ENCODE measurements around the gene RHOT2. TPM values are rescaled to one million over a fixed set of nuclear protein-coding genes. Genes with fewer than 3 reads are reported as not detected.

The RHOT2 gene
- polyA plus RNA-seq, 1 donor (not counting 4 experiments of a cell fraction or from before 2014, with no cell fraction given), result 58.7 TPM

DNA sequence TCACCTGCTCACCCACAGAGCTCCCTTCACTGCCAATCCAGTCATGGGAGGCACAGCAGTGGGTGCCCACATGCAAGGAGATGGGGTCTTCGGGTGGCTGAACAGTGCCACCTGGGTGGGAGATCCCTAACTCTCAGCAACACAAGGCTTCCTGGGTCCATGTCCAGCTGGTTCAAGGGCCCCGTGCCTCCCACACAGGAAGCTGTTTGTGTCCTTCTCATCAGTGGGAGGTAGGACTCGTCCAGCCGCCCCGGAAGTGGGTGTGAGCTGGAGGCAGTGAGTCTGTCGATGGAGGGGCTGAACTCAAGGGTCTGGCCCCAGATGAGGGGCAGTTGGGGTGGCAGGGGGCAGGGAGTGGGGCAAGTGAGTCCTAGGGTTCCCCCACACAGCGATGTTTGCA is 36.1 kb downstream of the RHOT2 start:
- H3K36me3 ChIP-seq (ENCODE audit: control insufficient read depth in 2 of 2, extremely low read depth in 1 of 2, insufficient read depth in 2 of 2, low read length in 2 of 2), result no peaks in the 10 kb centered on the region
- H3K79me2 ChIP-seq (ENCODE audit: control insufficient read depth, insufficient read depth, low read length), result no peaks in the 10 kb centered on the region
- DNase-seq (ENCODE audit: low read depth, low spot score) (no peak), FAIRE-seq (no peak)
- no peak overlapping the region for H3K27ac ChIP-seq (ENCODE audit: control insufficient read depth, insufficient read depth, low read length)
- TF ChIP-seq, protein P1, sequence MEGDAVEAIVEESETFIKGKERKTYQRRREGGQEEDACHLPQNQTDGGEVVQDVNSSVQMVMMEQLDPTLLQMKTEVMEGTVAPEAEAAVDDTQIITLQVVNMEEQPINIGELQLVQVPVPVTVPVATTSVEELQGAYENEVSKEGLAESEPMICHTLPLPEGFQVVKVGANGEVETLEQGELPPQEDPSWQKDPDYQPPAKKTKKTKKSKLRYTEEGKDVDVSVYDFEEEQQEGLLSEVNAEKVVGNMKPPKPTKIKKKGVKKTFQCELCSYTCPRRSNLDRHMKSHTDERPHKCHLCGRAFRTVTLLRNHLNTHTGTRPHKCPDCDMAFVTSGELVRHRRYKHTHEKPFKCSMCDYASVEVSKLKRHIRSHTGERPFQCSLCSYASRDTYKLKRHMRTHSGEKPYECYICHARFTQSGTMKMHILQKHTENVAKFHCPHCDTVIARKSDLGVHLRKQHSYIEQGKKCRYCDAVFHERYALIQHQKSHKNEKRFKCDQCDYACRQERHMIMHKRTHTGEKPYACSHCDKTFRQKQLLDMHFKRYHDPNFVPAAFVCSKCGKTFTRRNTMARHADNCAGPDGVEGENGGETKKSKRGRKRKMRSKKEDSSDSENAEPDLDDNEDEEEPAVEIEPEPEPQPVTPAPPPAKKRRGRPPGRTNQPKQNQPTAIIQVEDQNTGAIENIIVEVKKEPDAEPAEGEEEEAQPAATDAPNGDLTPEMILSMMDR (optimal IDR thresholded peaks at IDR 0.05 in 1 of 3, IDR thresholded peaks at IDR 0.05 in 1 of 3, conservative IDR thresholded peaks at IDR 0.05 in 1 of 3; ENCODE audit: extremely low read depth in 1 of 3, insufficient read depth in 2 of 3, low read length in 3 of 3), result no peak
- TF ChIP-seq EZH2 (IDR thresholded peaks at IDR 0.05; ENCODE audit: low read length), result no peak
- H2AFZ ChIP-seq (ENCODE audit: control insufficient read depth, low read length), result no peak overlapping the region
- H4K20me1 ChIP-seq (ENCODE audit: control insufficient read depth, extremely low read depth, insufficient read depth, low read length), result peaks cover 5% of the 10 kb centered on the region
- dilution Hi-C loops (cut with MboI; ENCODE audit: extremely low pct_ligation_motif_present, low sequenced_read_pairs), result no loop called here
- no peaks in the 10 kb centered on the region for H3K9me1 ChIP-seq (ENCODE audit: control insufficient read depth, extremely low read depth, insufficient read depth, low read length)
- no peaks in the 10 kb centered on the region for H3K9me3 ChIP-seq (ENCODE audit: control insufficient read depth, low read depth, low read length)
- H3K9ac ChIP-seq (ENCODE audit: control insufficient read depth, extremely low read depth, insufficient read depth, low read length), result no peak overlapping the region
- H3K4me2 ChIP-seq (ENCODE audit: control insufficient read depth, extremely low read depth, insufficient read depth, low read depth, low read length), result no peak overlapping the region
- peaks cover 85% of the 10 kb centered on the region for H3K27me3 ChIP-seq (ENCODE audit: control insufficient read depth, extremely low read depth, insufficient read depth, low read length)
- no peaks in the 10 kb centered on the region for H3K4me1 ChIP-seq (ENCODE audit: control insufficient read depth, extremely low read depth, insufficient read depth, low read length)
- no peak overlapping the region for H3K4me3 ChIP-seq (ENCODE audit: control insufficient read depth in 2 of 3, extremely low read depth in 1 of 3, insufficient read depth in 2 of 3, low read depth in 1 of 3, low read length in 3 of 3)

DNA sequence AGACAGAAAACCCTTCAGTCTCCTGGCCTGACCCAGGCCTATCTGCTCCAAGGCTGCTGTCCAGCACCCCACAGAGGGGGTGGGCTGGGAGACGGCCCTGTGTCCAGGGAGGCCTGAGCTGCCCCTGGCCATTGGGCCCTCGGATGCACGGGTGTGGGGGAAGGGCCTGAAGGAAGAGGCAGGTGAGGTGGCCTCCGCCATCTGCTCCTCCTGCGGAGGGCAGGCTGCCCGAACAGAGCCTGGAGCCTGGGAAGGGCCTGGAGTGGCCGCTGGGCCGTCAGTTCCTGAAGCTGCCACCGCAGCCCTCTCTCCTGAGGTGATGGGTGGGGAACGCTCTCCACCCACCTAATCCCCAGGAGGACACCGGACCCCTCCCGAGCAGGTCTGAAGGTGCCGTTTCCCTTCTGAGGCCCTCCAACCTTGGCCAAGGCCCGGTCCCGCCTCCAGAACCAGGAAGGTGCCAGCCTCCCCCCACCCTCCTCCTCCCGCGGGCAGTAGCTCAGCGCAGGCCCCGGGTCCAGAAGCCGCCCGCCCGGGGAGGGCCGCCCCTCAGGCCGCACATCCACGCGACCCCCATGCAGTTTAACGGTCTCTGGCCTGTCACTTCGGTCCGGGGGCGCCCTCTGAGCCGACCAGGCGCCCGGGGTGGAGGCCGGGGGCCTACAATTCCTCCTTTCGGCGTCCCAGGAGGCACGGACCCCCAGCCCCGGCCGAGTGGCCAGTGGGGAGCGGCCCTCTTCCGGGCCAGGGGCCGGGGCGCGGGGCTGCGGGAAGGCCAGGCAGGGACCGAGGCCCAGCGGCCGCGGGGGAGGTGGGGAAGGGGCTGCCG is 36.8 kb downstream of the RHOT2 start:
- no peaks in the 10 kb centered on the region for H3K36me3 ChIP-seq (ENCODE audit: control insufficient read depth in 2 of 2, extremely low read depth in 1 of 2, insufficient read depth in 2 of 2, low read length in 2 of 2)
- H3K27ac ChIP-seq (ENCODE audit: control insufficient read depth, insufficient read depth, low read length), result no peak overlapping the region
- peaks cover 5% of the 10 kb centered on the region for H4K20me1 ChIP-seq (ENCODE audit: control insufficient read depth, extremely low read depth, insufficient read depth, low read length)
- peak overlapping the region in 1 of 3 experiments; percentile 48 for H3K4me3 ChIP-seq (ENCODE audit: control insufficient read depth in 2 of 3, extremely low read depth in 1 of 3, insufficient read depth in 2 of 3, low read depth in 1 of 3, low read length in 3 of 3)
- no peaks in the 10 kb centered on the region for H3K79me2 ChIP-seq (ENCODE audit: control insufficient read depth, insufficient read depth, low read length)
- FAIRE-seq (no peak), DNase-seq (ENCODE audit: low read depth, low spot score) (no peak)
- dilution Hi-C loops (cut with MboI; ENCODE audit: extremely low pct_ligation_motif_present, low sequenced_read_pairs), result no loop called here
- H3K27me3 ChIP-seq (ENCODE audit: control insufficient read depth, extremely low read depth, insufficient read depth, low read length), result peaks cover 92% of the 10 kb centered on the region
- no peaks in the 10 kb centered on the region for H3K9me3 ChIP-seq (ENCODE audit: control insufficient read depth, low read depth, low read length)
- no peak overlapping the region for H3K9ac ChIP-seq (ENCODE audit: control insufficient read depth, extremely low read depth, insufficient read depth, low read length)
- no peak overlapping the region for H3K4me2 ChIP-seq (ENCODE audit: control insufficient read depth, extremely low read depth, insufficient read depth, low read depth, low read length)
- no peak overlapping the region for H2AFZ ChIP-seq (ENCODE audit: control insufficient read depth, low read length)
- TF ChIP-seq, protein P1 (optimal IDR thresholded peaks at IDR 0.05 in 1 of 3, IDR thresholded peaks at IDR 0.05 in 1 of 3, conservative IDR thresholded peaks at IDR 0.05 in 1 of 3; ENCODE audit: extremely low read depth in 1 of 3, insufficient read depth in 2 of 3, low read length in 3 of 3), result no peak
- TF ChIP-seq EZH2 (IDR thresholded peaks at IDR 0.05; ENCODE audit: low read length), result peak; percentile 87
- H3K9me1 ChIP-seq (ENCODE audit: control insufficient read depth, extremely low read depth, insufficient read depth, low read length), result no peaks in the 10 kb centered on the region
- H3K4me1 ChIP-seq (ENCODE audit: control insufficient read depth, extremely low read depth, insufficient read depth, low read length), result no peaks in the 10 kb centered on the region

Measured in keratinocyte (primary cell).